WTC11 (cell line): ENCODE data around the gene GDPD4.

Experiments used
- CREB1 ChIP-seq: sonication (generic); formaldehyde crosslinking; IDR thresholded peaks from 2 replicates; pipeline ENCODE4 v1.8.0; 2023; ENCODE audit warnings: mild to moderate bottlenecking, missing genetic modification reagents
- NFYB ChIP-seq: sonication (generic); formaldehyde crosslinking; conservative IDR thresholded peaks from 2 replicates; pipeline ENCODE4 v1.8.0; 2022; ENCODE audit warnings: low read depth, missing genetic modification reagents
- NR3C1 ChIP-seq: sonication (generic); formaldehyde crosslinking; conservative IDR thresholded peaks from 2 replicates; pipeline ENCODE4 v1.8.1; 2023; ENCODE audit warnings: low read depth, mild to moderate bottlenecking, missing genetic modification reagents
- RORB ChIP-seq: fragments of 250-450 bp; sonication (Bioruptor Pico); IDR thresholded peaks from 2 replicates; pipeline ENCODE4 v1.9.0; 2021; ENCODE audit warnings: mild to moderate bottlenecking
- SP1 ChIP-seq: sonication (generic); formaldehyde crosslinking; conservative IDR thresholded peaks from 2 replicates; pipeline ENCODE4 v1.8.1; 2022; ENCODE audit warnings: missing genetic modification reagents
- TF ChIP-seq, protein P1 (sequence below): fragments of 200-600 bp; IDR thresholded peaks from 2 replicates; pipeline ENCODE4 v1.8.0; 2022; ENCODE audit warnings: antibody characterized with exemption
- TF ChIP-seq, protein P2 (sequence below): sonication (generic); formaldehyde crosslinking; IDR thresholded peaks from 2 replicates; pipeline ENCODE4 v1.8.1; 2023; ENCODE audit warnings: mild to moderate bottlenecking, missing genetic modification reagents, moderate library complexity

DNA sequence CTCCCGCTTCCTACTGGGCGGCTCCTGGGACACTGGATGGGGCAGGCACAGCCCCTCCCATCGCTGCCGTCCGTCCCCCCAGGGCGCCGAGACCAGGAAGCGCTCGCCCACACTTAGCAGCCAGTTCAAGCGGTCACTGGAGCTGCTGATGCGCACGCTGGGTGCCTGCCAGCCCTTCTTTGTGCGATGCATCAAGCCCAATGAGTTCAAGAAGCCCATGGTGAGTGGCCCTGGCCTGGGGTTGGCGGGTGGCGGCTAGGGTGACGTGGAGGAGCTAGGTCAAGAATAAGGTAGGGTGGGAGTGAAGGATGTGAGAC is 128.9 kb downstream of the GDPD4 start:
- TF ChIP-seq, protein P1, sequence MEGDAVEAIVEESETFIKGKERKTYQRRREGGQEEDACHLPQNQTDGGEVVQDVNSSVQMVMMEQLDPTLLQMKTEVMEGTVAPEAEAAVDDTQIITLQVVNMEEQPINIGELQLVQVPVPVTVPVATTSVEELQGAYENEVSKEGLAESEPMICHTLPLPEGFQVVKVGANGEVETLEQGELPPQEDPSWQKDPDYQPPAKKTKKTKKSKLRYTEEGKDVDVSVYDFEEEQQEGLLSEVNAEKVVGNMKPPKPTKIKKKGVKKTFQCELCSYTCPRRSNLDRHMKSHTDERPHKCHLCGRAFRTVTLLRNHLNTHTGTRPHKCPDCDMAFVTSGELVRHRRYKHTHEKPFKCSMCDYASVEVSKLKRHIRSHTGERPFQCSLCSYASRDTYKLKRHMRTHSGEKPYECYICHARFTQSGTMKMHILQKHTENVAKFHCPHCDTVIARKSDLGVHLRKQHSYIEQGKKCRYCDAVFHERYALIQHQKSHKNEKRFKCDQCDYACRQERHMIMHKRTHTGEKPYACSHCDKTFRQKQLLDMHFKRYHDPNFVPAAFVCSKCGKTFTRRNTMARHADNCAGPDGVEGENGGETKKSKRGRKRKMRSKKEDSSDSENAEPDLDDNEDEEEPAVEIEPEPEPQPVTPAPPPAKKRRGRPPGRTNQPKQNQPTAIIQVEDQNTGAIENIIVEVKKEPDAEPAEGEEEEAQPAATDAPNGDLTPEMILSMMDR: no peak
- no peak for TF ChIP-seq RORB (CRISPR knock-in tag)
- no peak for TF ChIP-seq SP1
- TF ChIP-seq NFYB (CRISPR knock-in tag): no peak
- no peak for TF ChIP-seq CREB1 (CRISPR knock-in tag)
- no peak for TF ChIP-seq NR3C1 (CRISPR knock-in tag)
- TF ChIP-seq, protein P2, sequence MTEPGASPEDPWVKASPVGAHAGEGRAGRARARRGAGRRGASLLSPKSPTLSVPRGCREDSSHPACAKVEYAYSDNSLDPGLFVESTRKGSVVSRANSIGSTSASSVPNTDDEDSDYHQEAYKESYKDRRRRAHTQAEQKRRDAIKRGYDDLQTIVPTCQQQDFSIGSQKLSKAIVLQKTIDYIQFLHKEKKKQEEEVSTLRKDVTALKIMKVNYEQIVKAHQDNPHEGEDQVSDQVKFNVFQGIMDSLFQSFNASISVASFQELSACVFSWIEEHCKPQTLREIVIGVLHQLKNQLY (CRISPR knock-in tag): no peak
